Activated B cell treated with CpG ODN at 0.5 μM for 24 hours (primary cell): ENCODE results near the gene PRKG1. TPM values are rescaled to one million over a fixed set of nuclear protein-coding genes. Genes with fewer than 3 reads are reported as not detected.

ENCODE experiments used
- ATAC-seq: fragments of 200-7000 bp; cut with Tn5 transposase; one replicate; pipeline ENCODE4 v1.10.0; 2021; ENCODE audit warnings: low read depth, mild to moderate bottlenecking, moderate library complexity
- CTCF ChIA-PET: fragments of 350-600 bp; sonication (Branson Sonifier 250); formaldehyde crosslinking; loops from one replicate; lab custom pipeline; 2021; ENCODE audit warnings: antibody characterized with exemption; lab: Charles Lee
- POLR2A ChIA-PET: fragments of 350-600 bp; sonication (Branson Sonifier 250); formaldehyde crosslinking; loops from one replicate; lab custom pipeline; 2021; ENCODE audit warnings: antibody characterized with exemption; lab: Charles Lee
- DNase-seq: peaks from one replicate; pipeline ENCODE4 v3.0.0; 2022
- H3K27ac Mint-ChIP-seq: one replicate; pipeline ENCODE4 v1.8.0; 2020; ENCODE audit warnings: mixed read lengths
- H3K27me3 Mint-ChIP-seq: one replicate; pipeline ENCODE4 v1.8.0; 2021; ENCODE audit warnings: mixed read lengths
- H3K36me3 Mint-ChIP-seq: one replicate; pipeline ENCODE4 v1.8.0; 2021; ENCODE audit warnings: low read depth, mixed read lengths
- H3K4me1 Mint-ChIP-seq: one replicate; pipeline ENCODE4 v1.8.0; 2021; ENCODE audit warnings: mixed read lengths
- H3K4me3 Mint-ChIP-seq: one replicate; pipeline ENCODE4 v1.8.0; 2020; ENCODE audit warnings: mild to moderate bottlenecking, mixed read lengths
- H3K9me3 Mint-ChIP-seq: one replicate; pipeline ENCODE4 v1.8.0; 2020; ENCODE audit warnings: mixed read lengths
- CTCF ChIP-seq: fragments of 200-600 bp; IDR thresholded peaks from one replicate; pipeline ENCODE4 v1.8.0; 2022; ENCODE audit warnings: antibody characterized with exemption, mild to moderate bottlenecking
- intact Hi-C: fragments of 100-400 bp; cut with micrococcal nuclease; formaldehyde crosslinking; loops from one replicate; pipeline ENCODE4 v1.15.1; 2024
- total RNA-seq: library from RNA; stranded (reverse); gene quantifications from 2 replicates; pipeline ENCODE4 v1.2.3, GENCODE V29; 2022

The PRKG1 gene
- total RNA-seq, 1 donor from 2014 or later, result not detected

DNA sequence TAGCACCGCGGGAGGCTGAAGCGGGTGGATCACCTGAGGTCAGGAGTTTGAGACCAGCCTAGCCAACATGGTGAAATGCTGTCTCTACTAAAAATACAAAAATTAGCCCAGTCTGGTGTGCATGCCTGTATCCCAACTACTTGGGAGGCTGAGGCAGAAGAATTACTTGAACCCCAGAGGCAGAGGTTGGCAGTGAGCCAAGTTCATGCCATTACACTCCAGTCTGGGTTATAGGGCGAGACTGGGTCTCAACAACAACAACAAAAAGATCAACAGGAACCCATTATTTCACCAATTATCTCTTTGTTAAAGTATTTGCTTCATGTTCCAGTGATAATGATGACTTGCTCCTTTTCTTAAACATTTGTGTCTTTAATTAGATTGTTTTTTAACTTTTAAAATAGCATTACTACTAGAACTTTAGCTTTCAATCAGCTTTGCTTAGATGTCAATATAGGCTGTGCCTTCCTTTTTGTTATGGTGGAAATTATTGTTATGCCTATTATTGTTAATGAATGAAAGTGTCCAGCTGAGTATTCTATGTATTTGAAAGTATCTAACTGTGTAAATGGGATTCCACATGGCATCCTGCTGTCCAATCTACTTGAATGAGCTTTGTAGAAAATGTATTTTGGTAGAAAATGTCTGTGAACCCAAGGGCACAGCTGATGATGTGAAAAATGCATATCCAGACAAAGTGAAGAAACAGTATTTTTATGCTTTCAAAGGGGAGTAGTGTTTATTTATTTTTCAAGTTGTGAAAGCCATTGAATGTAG lies 686.8 kb downstream of the PRKG1 start:
- H3K4me3 Mint-ChIP-seq, result no peak overlapping the region
- no peak overlapping the region for H3K27ac Mint-ChIP-seq
- H3K27me3 Mint-ChIP-seq, result peaks cover 3% of the 10 kb centered on the region
- ChIA-PET CTCF (no interaction called here), POLR2A (no interaction called here)
- no peaks in the 10 kb centered on the region for H3K4me1 Mint-ChIP-seq
- no peaks in the 10 kb centered on the region for H3K36me3 Mint-ChIP-seq
- no peak for ATAC-seq
- H3K9me3 Mint-ChIP-seq, result no peaks in the 10 kb centered on the region
- TF ChIP-seq CTCF, result no peak
- intact Hi-C loops, result no loop called here
- no peak for DNase-seq

DNA sequence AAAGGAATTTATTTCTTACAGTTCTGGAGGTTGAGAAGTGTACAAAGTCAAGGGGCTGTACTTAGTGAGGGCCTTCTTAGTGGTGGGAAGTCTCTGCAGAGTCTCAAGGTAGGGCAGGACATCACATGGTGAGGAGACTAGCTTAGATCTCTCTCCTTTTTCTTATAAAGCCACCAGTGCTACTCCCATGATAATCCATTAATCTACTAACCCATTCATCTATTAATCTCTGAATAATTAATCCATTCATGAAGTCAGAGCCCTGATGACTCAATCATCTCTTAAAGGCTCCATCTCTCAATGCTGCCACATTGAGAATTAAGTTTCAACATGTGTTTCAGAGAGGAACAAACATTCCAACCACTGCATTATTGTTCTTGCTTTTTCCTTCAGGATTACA lies 689.5 kb downstream of the PRKG1 start:
- H3K9me3 Mint-ChIP-seq, result peaks cover 7% of the 10 kb centered on the region
- CTCF ChIA-PET, result no interaction called here
- no peaks in the 10 kb centered on the region for H3K4me1 Mint-ChIP-seq
- ATAC-seq, result no peak
- no peak overlapping the region for H3K27ac Mint-ChIP-seq
- TF ChIP-seq CTCF, result no peak
- no peaks in the 10 kb centered on the region for H3K36me3 Mint-ChIP-seq
- H3K4me3 Mint-ChIP-seq, result no peak overlapping the region
- intact Hi-C loops, result no loop called here
- peaks cover 3% of the 10 kb centered on the region for H3K27me3 Mint-ChIP-seq
- no peak for DNase-seq
- POLR2A ChIA-PET, result no interaction called here

- Mint-ChIP-seq H3K27ac (no peak overlapping the region), H3K27me3 (peaks cover 5% of the 10 kb centered on the region), H3K4me1 (no peaks in the 10 kb centered on the region), H3K9me3 (peaks cover 7% of the 10 kb centered on the region), H3K4me3 (no peak overlapping the region), H3K36me3 (no peaks in the 10 kb centered on the region)
- no peak for ATAC-seq
- ChIA-PET CTCF (no interaction called here), POLR2A (no interaction called here)
- DNase-seq, result no peak
- TF ChIP-seq CTCF, result no peak
- intact Hi-C loops, result no loop called here
These were observed 691.1 kb downstream of the PRKG1 start for GRCh38 chr10:51765284-51765971.

DNA sequence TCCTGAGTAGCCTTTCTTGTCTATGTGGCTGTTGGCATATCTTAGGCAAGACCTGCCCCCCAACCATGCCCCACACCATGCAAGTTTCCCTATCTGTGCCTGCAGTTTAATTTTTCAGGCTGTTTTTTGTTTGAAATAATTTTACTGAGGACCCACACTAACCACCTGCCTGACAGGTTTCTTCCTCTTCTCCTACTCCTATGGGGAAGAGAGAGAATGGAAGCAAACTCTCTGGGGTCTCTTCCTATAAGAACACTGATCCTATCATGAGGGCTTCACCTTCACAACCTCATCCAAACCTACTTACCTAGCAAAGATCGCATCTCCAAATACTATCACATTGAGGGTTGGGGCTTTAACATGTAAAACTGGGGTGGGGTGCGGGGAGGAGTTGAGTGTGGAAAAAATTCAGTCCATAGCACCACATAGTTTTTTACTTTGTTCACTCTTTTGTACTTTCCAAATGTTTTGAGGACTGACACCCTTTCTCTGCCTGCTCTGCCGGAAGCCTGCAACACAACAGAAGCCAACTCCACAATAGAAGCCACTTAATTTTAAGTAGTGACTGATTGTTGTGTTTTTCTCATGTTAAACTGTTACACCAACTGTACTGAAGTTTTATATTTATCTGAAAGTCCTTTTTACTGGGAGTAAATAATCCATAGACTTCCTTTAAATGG lies 692.3 kb downstream of the PRKG1 start:
- no peak for TF ChIP-seq CTCF
- ChIA-PET POLR2A (no interaction called here), CTCF (no interaction called here)
- Mint-ChIP-seq H3K4me1 (no peaks in the 10 kb centered on the region), H3K27ac (no peak overlapping the region), H3K4me3 (no peak overlapping the region), H3K9me3 (peaks cover 7% of the 10 kb centered on the region), H3K27me3 (peaks cover 5% of the 10 kb centered on the region), H3K36me3 (no peaks in the 10 kb centered on the region)
- intact Hi-C loops, result no loop called here
- ATAC-seq, result no peak
- DNase-seq, result no peak

GRCh38 chr10:51767103-51767763 lies 692.9 kb downstream of the PRKG1 start:
- ChIA-PET CTCF (no interaction called here), POLR2A (no interaction called here)
- ATAC-seq (no peak), DNase-seq (no peak)
- Mint-ChIP-seq H3K4me1 (no peaks in the 10 kb centered on the region), H3K27ac (no peak overlapping the region), H3K9me3 (peaks cover 7% of the 10 kb centered on the region), H3K36me3 (no peaks in the 10 kb centered on the region), H3K4me3 (no peak overlapping the region), H3K27me3 (peaks cover 5% of the 10 kb centered on the region)
- intact Hi-C loops, result no loop called here
- TF ChIP-seq CTCF, result no peak
